Large intestine (tissue), 3 donors: ENCODE data around the gene SPATS2L. TPM values are rescaled to one million over a fixed set of nuclear protein-coding genes. Genes with fewer than 3 reads are reported as not detected.
A peak's percentile ranks its signal among the peaks of the same experiment; 100 is the strongest.

Experiments used
- DNase-seq, 2 donors: peaks; one replicate each; pipeline versions ENCODE4 v3.0.0 to v3.0.0-alpha.2; 2013
- H3K27ac ChIP-seq: one replicate; pipeline ENCODE4 v1.5.1; 2013; ENCODE audit warnings: low read length
- H3K27me3 ChIP-seq: 2 replicates; pipeline ENCODE4 v1.6.1; 2013; ENCODE audit warnings: low read length; ENCODE audit not compliant: control insufficient read depth, insufficient read depth
- H3K36me3 ChIP-seq: 2 replicates; pipeline ENCODE4 v1.6.1; 2013; ENCODE audit warnings: low read length; ENCODE audit not compliant: control insufficient read depth, insufficient read depth
- H3K4me1 ChIP-seq: one replicate; pipeline ENCODE4 v1.6.1; 2013; ENCODE audit warnings: low read length; ENCODE audit not compliant: control insufficient read depth, insufficient read depth
- H3K4me3 ChIP-seq: one replicate; pipeline ENCODE4 v1.5.1; 2013; ENCODE audit warnings: low read length
- H3K9me3 ChIP-seq: one replicate; pipeline ENCODE4 v1.6.1; 2013; ENCODE audit warnings: mild to moderate bottlenecking, low read depth, low read length, moderate library complexity; ENCODE audit not compliant: control insufficient read depth
- WGBS: methylation state at CpG from one replicate; pipeline ENCODE4 v1.1.5; 2013; ENCODE audit warnings: low lambda C conversion rate; ENCODE audit not compliant: insufficient coverage; 5-methylcytosine and 5-hydroxymethylcytosine counted together
- polyA plus RNA-seq: library from polyadenylated mRNA; unstranded; fragments of 120-200 nt; gene quantifications from one replicate; pipeline ENCODE4 v1.2.1, GENCODE V29; 2013

Gene SPATS2L
- polyA plus RNA-seq, 1 donor, result 105 TPM

- Histone ChIP-seq H3K27ac (no peak overlapping the region), H3K4me3 (no peak overlapping the region), H3K36me3 (peaks cover 76% of the 10 kb centered on the region), H3K9me3 (no peaks in the 10 kb centered on the region), H3K27me3 (no peaks in the 10 kb centered on the region), H3K4me1 (no peaks in the 10 kb centered on the region)
- no peak for DNase-seq
- no CpG with 5 or more reads among the region's 4 CpGs for WGBS
Measured at GRCh38 chr2:200475795-200476194, 169.3 kb downstream of the SPATS2L start.

DNA sequence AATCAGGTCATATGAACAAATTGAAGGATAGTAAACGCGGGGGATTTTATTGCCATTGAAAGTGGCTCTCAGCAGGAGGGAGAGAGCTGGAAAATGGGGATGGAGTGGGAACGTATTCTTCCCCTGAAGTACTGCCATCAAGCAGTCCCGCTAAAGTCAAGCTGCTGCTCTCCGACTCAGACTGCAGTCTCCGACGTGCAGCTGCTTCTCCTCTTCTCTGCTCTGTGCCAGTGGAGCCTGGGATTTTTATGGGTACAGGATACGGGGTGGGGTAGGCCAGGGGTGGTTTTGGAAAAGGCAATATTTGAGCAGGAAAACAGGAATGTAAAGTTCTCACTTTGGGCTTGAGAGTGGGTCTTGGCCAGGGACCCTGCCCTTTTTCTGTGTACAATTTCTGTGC is 170.3 kb downstream of the SPATS2L start:
- Histone ChIP-seq H3K4me1 (no peaks in the 10 kb centered on the region), H3K9me3 (no peaks in the 10 kb centered on the region), H3K36me3 (peaks cover 69% of the 10 kb centered on the region), H3K27me3 (no peaks in the 10 kb centered on the region), H3K4me3 (no peak overlapping the region), H3K27ac (no peak overlapping the region)
- no CpG with 5 or more reads among the region's 8 CpGs for WGBS
- DNase-seq, result no peak

DNA sequence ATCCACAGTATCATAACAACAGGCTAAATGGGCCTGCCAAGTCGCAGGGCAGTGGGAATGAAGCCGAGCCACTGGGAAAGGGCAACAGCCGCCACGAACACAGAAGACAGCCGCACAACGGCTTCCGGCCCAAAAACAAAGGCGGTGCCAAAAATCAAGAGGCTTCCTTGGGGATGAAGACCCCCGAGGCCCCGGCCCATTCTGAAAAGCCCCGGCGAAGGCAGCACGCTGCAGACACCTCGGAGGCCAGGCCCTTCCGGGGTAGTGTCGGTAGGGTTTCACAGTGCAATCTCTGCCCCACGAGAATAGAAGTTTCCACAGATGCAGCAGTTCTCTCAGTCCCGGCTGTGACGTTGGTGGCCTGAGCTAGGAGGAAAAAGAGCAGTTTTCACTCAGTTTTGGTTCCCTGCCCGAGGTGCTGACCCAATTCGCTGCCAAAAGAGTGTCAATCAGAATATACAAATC is 171.2 kb downstream of the SPATS2L start:
- Histone ChIP-seq H3K27ac (no peak overlapping the region), H3K9me3 (no peaks in the 10 kb centered on the region), H3K4me3 (no peak overlapping the region), H3K4me1 (no peaks in the 10 kb centered on the region), H3K27me3 (no peaks in the 10 kb centered on the region), H3K36me3 (peaks cover 61% of the 10 kb centered on the region)
- no peak for DNase-seq
- WGBS, result 97% methylated on average over 6 of the region's 21 CpGs

DNA sequence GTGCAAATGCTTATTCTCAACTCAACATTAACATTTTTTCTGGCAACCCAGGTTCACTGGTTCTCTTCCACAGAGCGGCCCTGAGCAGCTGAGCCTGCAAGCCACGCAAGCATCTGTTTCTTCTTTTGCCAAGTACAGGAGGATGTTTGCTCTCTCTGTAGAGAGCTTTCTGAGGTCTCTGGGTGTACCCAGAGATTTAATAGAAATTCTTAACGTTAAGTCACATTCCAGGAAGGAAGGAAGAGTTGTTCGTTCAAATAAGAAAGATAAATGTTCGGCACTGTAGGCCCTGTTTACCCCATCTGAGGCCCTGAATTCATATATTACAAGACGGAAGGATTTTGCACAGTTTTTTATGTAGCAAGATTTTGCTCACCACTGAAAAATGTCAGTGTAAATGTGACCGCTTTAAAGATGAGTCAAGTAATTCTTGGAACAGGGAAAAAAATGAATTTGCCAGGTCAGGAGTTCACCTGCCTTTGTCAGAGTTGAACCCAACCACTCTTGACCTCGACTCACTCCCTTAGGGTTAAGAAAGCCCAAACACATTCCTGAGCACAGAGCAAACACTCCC is 173.3 kb downstream of the SPATS2L start:
- Histone ChIP-seq H3K36me3 (peaks cover 43% of the 10 kb centered on the region), H3K4me1 (peaks cover 6% of the 10 kb centered on the region), H3K27ac (no peak overlapping the region), H3K27me3 (no peaks in the 10 kb centered on the region), H3K9me3 (no peaks in the 10 kb centered on the region), H3K4me3 (no peak overlapping the region)
- WGBS, result 40% methylated on average over 1 of the region's 8 CpGs
- no peak for DNase-seq

- H3K9me3 ChIP-seq, result no peaks in the 10 kb centered on the region
- H3K36me3 ChIP-seq, result peaks cover 22% of the 10 kb centered on the region
- H3K27me3 ChIP-seq, result no peaks in the 10 kb centered on the region
- H3K4me1 ChIP-seq, result peaks cover 6% of the 10 kb centered on the region
- DNase-seq, result peak in 1 of 2 donors; percentile 29
- H3K4me3 ChIP-seq, result no peak overlapping the region
- no peak overlapping the region for H3K27ac ChIP-seq
Measured at GRCh38 chr2:200482194-200482593, 175.7 kb downstream of the SPATS2L start.

DNA sequence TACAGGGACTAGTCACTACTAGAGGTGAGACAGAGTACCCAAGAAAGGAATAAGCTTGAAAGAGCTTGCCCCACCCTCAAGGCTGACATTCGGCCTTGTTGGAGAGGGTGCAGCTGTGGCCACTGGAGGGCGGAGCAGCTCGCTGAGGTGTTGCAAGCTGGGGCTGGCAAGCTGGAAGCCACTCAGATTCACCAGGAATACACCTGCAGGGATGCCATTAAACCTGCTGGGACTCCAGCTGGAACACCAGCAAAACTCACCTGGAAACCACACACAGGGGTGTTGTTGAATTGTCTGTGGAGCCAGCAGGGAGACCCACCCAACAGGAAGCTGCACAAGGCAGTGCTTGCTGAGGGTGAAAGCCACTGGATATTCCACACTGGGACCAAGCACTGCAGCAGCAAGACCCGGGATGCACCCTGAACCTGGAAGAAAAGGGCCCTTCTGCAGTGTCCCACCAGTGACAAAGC is 177.3 kb downstream of the SPATS2L start:
- no peaks in the 10 kb centered on the region for H3K27me3 ChIP-seq
- WGBS, result no CpG with 5 or more reads among the region's 4 CpGs
- H3K4me3 ChIP-seq, result no peak overlapping the region
- H3K36me3 ChIP-seq, result peaks cover 12% of the 10 kb centered on the region
- peak; percentile 45 to 63 for DNase-seq
- no peaks in the 10 kb centered on the region for H3K9me3 ChIP-seq
- peaks cover 6% of the 10 kb centered on the region for H3K4me1 ChIP-seq
- no peak overlapping the region for H3K27ac ChIP-seq

GRCh38 chr2:200484934-200485333 is 178.4 kb downstream of the SPATS2L start:
- H3K4me3 ChIP-seq, result no peak overlapping the region
- DNase-seq, result no peak
- peaks cover 6% of the 10 kb centered on the region for H3K4me1 ChIP-seq
- H3K27me3 ChIP-seq, result no peaks in the 10 kb centered on the region
- WGBS, result 83% methylated on average over 1 of the region's 3 CpGs
- peaks cover 4% of the 10 kb centered on the region for H3K36me3 ChIP-seq
- H3K9me3 ChIP-seq, result peaks cover under 1% of the 10 kb centered on the region
- H3K27ac ChIP-seq, result no peak overlapping the region

DNA sequence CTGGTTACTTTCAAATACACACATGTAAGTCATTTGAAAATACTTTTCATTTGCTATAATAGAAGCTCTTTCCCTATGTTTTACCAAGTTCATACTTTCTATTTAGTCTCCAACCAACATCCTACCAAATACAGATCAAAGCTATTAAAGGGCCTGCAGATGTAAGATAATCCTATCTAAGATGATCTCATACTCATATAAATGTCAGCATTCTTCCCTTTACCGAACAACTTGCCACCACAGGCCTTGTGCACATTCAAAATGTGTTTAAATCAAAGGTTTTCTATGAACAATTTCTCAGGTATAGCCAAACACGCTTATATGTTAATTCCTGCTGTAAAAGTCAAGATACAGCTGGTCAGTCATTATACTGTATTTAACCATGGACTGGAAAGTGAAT is 180.0 kb downstream of the SPATS2L start:
- 60% methylated on average over 1 of the region's 2 CpGs for WGBS
- Histone ChIP-seq H3K27me3 (no peaks in the 10 kb centered on the region), H3K9me3 (peaks cover 3% of the 10 kb centered on the region), H3K4me1 (peaks cover 6% of the 10 kb centered on the region), H3K27ac (no peak overlapping the region), H3K36me3 (peaks cover 13% of the 10 kb centered on the region), H3K4me3 (no peak overlapping the region)
- no peak for DNase-seq

- no peak for DNase-seq
- Histone ChIP-seq H3K36me3 (peaks cover 22% of the 10 kb centered on the region), H3K4me1 (peaks cover 6% of the 10 kb centered on the region), H3K27me3 (no peaks in the 10 kb centered on the region), H3K4me3 (no peak overlapping the region), H3K27ac (no peak overlapping the region), H3K9me3 (peaks cover 3% of the 10 kb centered on the region)
- no CpG with 5 or more reads among the region's 4 CpGs for WGBS
Measured at GRCh38 chr2:200488169-200488568, 181.7 kb downstream of the SPATS2L start.

- Histone ChIP-seq H3K27ac (no peak overlapping the region), H3K4me3 (no peak overlapping the region), H3K36me3 (peaks cover 28% of the 10 kb centered on the region), H3K27me3 (no peaks in the 10 kb centered on the region), H3K9me3 (peaks cover 3% of the 10 kb centered on the region), H3K4me1 (no peaks in the 10 kb centered on the region)
- DNase-seq, result no peak
- WGBS, result 100% methylated on average over 1 of the region's 22 CpGs
Measured at GRCh38 chr2:200490001-200490400, 183.5 kb downstream of the SPATS2L start.

DNA sequence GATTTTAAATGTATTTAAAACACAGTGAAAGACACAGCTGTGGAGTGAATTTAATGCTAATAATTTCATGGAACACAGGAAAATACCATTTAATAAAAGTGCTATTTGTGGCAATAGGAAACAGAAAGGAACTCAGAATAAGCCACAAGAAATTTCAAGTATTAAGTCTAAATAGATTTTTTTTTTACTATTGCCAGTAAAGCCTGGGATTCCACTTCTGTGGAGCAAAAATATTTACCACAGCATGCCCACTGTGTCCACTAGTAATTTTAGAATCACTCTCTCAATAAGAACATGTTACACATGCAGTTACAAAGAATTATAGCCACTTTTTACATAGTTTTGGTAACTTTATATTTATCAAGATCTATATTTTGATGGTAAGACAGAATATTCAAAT is 186.2 kb downstream of the SPATS2L start:
- Histone ChIP-seq H3K36me3 (peaks cover 39% of the 10 kb centered on the region), H3K27me3 (no peaks in the 10 kb centered on the region), H3K9me3 (peaks cover 3% of the 10 kb centered on the region)

More for the DNA sequence above, 186.2 kb downstream of the SPATS2L start:
- Histone ChIP-seq H3K4me3 (no peak overlapping the region), H3K27ac (no peak overlapping the region), H3K4me1 (no peaks in the 10 kb centered on the region)
- DNase-seq, result no peak
